Endothelial cell (in vitro differentiated cells): Measurements from ENCODE around the gene TMCO1. TPM values are rescaled to one million over a fixed set of nuclear protein-coding genes. Genes with fewer than 3 reads are reported as not detected.
"Not testable (repeated sequence)": the region's sequence is repeated elsewhere in the genome, so short reads cannot be mapped to it uniquely, and the experiment has no call there.

Source experiments
- DNase-seq: peaks from one replicate; pipeline ENCODE4 v3.0.0; 2021; ENCODE audit warnings: low spot score
- H3K27ac Mint-ChIP-seq: one replicate; pipeline ENCODE4 v1.8.0; 2021; ENCODE audit warnings: mixed read lengths, inconsistent platforms; ENCODE audit not compliant: unreplicated experiment
- H3K27me3 Mint-ChIP-seq: one replicate; pipeline ENCODE4 v1.8.0; 2021; ENCODE audit warnings: mild to moderate bottlenecking, moderate library complexity, mixed read lengths, inconsistent platforms; ENCODE audit not compliant: unreplicated experiment
- H3K36me3 Mint-ChIP-seq: one replicate; pipeline ENCODE4 v1.8.0; 2021; ENCODE audit warnings: mild to moderate bottlenecking, low read depth, mixed read lengths, inconsistent platforms; ENCODE audit not compliant: unreplicated experiment
- H3K4me1 Mint-ChIP-seq: one replicate; pipeline ENCODE4 v1.8.0; 2021; ENCODE audit warnings: mild to moderate bottlenecking, mixed read lengths, inconsistent platforms; ENCODE audit not compliant: unreplicated experiment
- H3K4me3 Mint-ChIP-seq: one replicate; pipeline ENCODE4 v1.8.0; 2021; ENCODE audit warnings: mild to moderate bottlenecking, mixed read lengths, inconsistent platforms; ENCODE audit not compliant: unreplicated experiment
- H3K9me3 Mint-ChIP-seq: one replicate; pipeline ENCODE4 v1.8.0; 2021; ENCODE audit warnings: mixed read lengths, inconsistent platforms; ENCODE audit not compliant: unreplicated experiment
- total RNA-seq: library from RNA; stranded (reverse); fragmentation: NEBNext Ultra II Directional; extraction: Animal tissue kit (Norgen Biotek cat#: 25700); gene quantifications from one replicate; pipeline ENCODE4 v1.2.1, GENCODE V29; 2021; ENCODE audit not compliant: unreplicated experiment
- TF ChIP-seq, protein P1 (sequence below): fragments of 200-600 bp; sonication (generic); IDR thresholded peaks from one replicate; pipeline ENCODE4 v1.5.0; 2021; ENCODE audit warnings: antibody characterized with exemption; ENCODE audit not compliant: unreplicated experiment

Gene TMCO1
- total RNA-seq, 1 donor from 2014 or later: 98.3 TPM

DNA sequence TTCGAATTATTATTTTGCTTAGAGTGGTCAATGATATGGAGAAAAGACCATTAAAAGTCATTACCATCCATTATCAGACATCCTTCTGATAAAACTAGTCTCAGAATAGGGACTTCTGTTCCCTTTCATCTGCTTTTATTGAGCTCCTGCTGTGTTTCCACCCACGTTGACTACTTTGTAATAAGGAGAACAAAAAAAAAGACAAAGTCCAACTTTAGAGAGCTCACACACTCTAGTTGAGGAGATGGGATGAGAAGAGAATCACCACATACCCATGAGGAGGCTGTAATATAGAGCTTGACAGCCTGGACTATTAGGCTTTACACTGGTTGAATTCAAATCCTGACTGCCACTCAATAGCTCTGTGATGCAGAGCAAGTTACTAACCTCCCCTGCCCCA lies 42.5 kb downstream of the TMCO1 start:
- Mint-ChIP-seq H3K9me3 (no peaks in the 10 kb centered on the region), H3K4me1 (no peaks in the 10 kb centered on the region), H3K27me3 (no peaks in the 10 kb centered on the region), H3K27ac (no peak overlapping the region), H3K36me3 (peaks cover 4% of the 10 kb centered on the region), H3K4me3 (no peak overlapping the region)
- DNase-seq: no peak
- TF ChIP-seq, protein P1, sequence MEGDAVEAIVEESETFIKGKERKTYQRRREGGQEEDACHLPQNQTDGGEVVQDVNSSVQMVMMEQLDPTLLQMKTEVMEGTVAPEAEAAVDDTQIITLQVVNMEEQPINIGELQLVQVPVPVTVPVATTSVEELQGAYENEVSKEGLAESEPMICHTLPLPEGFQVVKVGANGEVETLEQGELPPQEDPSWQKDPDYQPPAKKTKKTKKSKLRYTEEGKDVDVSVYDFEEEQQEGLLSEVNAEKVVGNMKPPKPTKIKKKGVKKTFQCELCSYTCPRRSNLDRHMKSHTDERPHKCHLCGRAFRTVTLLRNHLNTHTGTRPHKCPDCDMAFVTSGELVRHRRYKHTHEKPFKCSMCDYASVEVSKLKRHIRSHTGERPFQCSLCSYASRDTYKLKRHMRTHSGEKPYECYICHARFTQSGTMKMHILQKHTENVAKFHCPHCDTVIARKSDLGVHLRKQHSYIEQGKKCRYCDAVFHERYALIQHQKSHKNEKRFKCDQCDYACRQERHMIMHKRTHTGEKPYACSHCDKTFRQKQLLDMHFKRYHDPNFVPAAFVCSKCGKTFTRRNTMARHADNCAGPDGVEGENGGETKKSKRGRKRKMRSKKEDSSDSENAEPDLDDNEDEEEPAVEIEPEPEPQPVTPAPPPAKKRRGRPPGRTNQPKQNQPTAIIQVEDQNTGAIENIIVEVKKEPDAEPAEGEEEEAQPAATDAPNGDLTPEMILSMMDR: no peak

DNA sequence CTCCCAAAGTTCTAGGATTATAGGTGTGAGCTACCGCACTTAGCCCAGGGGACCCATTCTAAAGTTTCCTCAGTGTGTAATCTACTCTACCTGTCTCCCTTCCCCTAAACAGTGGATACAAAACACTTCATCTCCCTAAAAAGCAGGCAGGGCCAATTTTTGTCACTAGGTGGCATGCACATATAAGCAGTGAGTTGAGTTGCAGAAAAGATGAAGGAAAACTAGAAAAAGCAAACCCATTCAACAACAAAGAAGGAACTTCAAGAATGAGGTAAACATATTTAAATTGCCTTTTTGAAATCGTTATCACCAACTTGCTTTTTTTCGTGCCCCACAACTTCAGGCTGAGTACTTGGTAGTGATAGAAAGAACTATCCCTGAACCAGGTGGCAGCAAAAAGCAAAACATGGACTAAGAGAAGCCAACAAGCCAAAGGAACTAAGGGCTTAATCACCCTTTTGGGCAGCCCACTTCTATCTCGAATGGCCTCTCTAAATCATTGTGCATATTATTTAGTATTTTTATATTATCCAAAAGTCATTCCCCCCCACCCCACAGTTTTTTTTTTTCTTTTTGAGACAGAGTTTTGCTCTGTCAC lies 50.7 kb downstream of the TMCO1 start:
- Mint-ChIP-seq H3K4me1 (peaks cover 5% of the 10 kb centered on the region), H3K27ac (no peak overlapping the region), H3K36me3 (no peaks in the 10 kb centered on the region), H3K4me3 (no peak overlapping the region), H3K27me3 (peaks cover 2% of the 10 kb centered on the region), H3K9me3 (no peaks in the 10 kb centered on the region)
- TF ChIP-seq, protein P1: peak; percentile 56
- DNase-seq: peak; percentile 62

DNA sequence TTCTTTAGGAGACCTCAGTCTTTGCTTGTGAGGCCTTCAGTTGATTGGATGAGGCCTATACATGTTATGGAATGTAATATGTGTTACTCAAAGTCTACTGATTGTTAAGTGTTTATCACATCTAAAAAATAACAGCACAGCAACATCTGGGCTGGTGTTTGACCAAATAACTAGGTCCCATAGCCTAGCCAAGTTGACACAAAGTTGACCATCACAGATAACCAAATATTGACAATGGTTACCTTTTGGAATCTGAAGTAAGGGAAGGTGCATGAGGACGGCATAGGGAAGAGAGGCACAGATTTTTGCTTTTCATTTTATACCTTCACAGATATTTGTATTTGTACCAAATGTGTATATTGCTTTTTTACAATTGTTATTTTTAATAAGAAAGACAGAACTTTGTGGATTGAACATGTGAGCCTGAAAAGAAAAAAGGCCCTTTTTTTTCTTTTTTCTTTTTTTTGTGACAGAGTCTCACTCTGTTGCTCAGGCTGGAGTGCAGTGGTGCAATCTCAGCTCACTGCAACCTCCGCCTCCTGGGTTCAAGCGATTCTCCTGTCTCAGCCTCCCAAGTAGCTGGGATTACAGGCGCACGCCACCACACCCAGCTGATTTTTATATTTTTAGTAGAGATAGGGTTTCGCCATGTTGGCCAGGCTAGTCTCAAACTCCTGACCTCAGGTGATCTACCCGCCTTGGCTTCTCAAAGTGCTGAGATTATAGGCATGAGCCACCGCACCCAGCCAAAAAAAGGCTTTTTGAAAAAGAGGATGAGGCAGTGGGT lies 52.2 kb downstream of the TMCO1 start:
- not testable (repeated sequence) for H3K4me3 Mint-ChIP-seq, H3K9me3 Mint-ChIP-seq, H3K27ac Mint-ChIP-seq, DNase-seq, H3K27me3 Mint-ChIP-seq, H3K36me3 Mint-ChIP-seq
- H3K4me1 Mint-ChIP-seq: peaks cover 13% of the 10 kb centered on the region

DNA sequence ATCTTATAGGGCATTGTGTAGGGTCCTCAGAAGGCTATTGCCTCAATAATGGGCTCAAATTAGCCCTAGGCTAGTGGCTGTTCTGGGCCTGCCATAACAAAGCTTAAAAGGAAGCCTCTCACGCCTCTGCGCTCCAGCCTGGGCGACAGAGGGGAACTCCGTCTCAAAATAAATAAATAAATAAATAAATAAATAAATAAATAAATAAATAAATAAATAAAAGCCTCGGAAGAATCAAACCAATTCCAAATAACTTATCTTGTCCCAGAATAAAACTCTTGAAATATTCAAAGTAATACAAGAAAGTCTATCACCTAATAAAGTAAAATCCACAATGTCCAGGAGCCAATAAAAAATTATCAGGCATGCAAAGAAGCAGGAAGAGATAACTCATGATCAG lies 55.9 kb downstream of the TMCO1 start:
- TF ChIP-seq, protein P1: no peak
- Mint-ChIP-seq H3K27ac (no peak overlapping the region), H3K4me1 (peaks cover 15% of the 10 kb centered on the region), H3K36me3 (no peaks in the 10 kb centered on the region), H3K4me3 (no peak overlapping the region), H3K9me3 (no peaks in the 10 kb centered on the region), H3K27me3 (peaks cover 1% of the 10 kb centered on the region)
- DNase-seq: no peak

DNA sequence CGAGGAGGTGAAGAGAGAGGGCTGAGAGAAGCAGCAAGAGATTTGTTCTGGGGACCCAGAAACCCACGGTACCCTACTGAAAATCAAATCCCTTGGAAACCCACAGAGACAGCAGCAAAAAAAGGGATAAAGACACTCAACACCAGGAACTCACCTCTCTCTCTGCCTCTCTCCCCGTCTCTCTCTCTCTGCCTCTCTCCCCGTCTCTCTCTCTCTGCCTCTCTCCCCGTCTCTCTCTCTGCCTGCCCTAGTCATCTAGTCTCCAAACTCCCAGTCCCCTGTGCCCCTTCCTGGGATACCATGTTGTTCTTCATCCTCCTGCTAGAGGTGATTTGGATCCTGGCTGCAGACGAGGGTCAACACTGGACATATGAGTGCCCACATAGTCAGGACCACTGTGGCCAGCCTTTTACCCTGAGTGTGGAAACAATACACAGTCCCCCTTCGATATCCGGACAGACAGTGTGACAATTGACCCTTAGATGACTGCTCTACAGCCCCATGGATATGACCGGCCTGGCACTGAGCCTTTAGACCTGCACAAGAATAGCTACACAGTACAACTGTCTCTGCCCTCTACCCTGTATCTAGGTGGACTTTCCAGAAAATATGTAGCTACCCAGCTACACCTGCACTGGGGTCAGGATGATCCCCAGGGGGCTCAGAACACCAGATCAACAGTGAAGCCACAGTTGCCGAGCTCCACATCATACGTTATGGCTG lies 60.5 kb downstream of the TMCO1 start:
- Mint-ChIP-seq H3K27me3 (peaks cover 4% of the 10 kb centered on the region), H3K27ac (no peak overlapping the region), H3K4me3 (no peak overlapping the region), H3K4me1 (peaks cover 10% of the 10 kb centered on the region), H3K9me3 (no peaks in the 10 kb centered on the region), H3K36me3 (no peaks in the 10 kb centered on the region)
- TF ChIP-seq, protein P1: no peak
- DNase-seq: no peak
